SK-N-SH (cell line): ENCODE results near the gene ZNF580. TPM values are rescaled to one million over a fixed set of nuclear protein-coding genes. Genes with fewer than 3 reads are reported as not detected.

Source experiments
- CTCF ChIA-PET: fragments of 300-600, 350-600 bp; formaldehyde crosslinking; extraction: SDS; loops from one replicate; lab custom pipeline; 2021; lab: Yijun Ruan, JAX
- POLR2A ChIA-PET: fragments of 350-600 bp; sonication (Branson Sonifier 250); formaldehyde crosslinking; extraction: SDS; loops from one replicate; lab custom pipeline; 2020; ENCODE audit warnings: antibody characterized with exemption, inconsistent platforms; lab: Yijun Ruan, JAX
- DNase-seq: peaks from one replicate; pipeline ENCODE4 v3.0.0; 2012
- H2AFZ ChIP-seq: fragments of 200-600 bp; sonication (generic); 2 replicates; pipeline ENCODE4 v1.8.1; 2016; ENCODE audit warnings: antibody characterized with exemption, mild to moderate bottlenecking, low read depth
- H3F3A ChIP-seq: fragments of 200-600 bp; sonication (generic); replicated peaks from 2 replicates; pipeline ENCODE3; 2016; ENCODE audit warnings: antibody characterized with exemption, mild to moderate bottlenecking; ENCODE audit not compliant: insufficient read depth
- H3K27ac ChIP-seq, 2 experiments: fragments of 200-500 bp in 1 of 2; fragments of 200-600 bp in 1 of 2; sonication (Bioruptor generic) in 1 of 2; sonication (generic), shearing (Covaris generic) in 1 of 2; 2 replicates each; pipeline versions ENCODE4 v1.5.1 to v1.6.1; 2014 to 2016; ENCODE audit warnings: low read depth in 2 of 2, inconsistent platforms in 1 of 2, low read length in 1 of 2, mild to moderate bottlenecking in 1 of 2, mixed read lengths in 1 of 2
- H3K27me3 ChIP-seq: fragments of 200-600 bp; sonication (generic), shearing (Covaris generic); 2 replicates; pipeline ENCODE4 v1.6.1; 2016; ENCODE audit warnings: mixed run types; ENCODE audit not compliant: insufficient read depth
- H3K36me3 ChIP-seq, 2 experiments: fragments of 200-500 bp in 1 of 2; fragments of 200-600 bp in 1 of 2; sonication (Bioruptor generic) in 1 of 2; sonication (generic) in 1 of 2; replicated peaks in 1 of 2; 2 replicates each; pipeline versions ENCODE3 to v1.5.1; 2014 to 2016; ENCODE audit warnings: low read length in 1 of 2, mild to moderate bottlenecking in 1 of 2; ENCODE audit not compliant: insufficient read depth in 2 of 2, control insufficient read depth in 1 of 2
- H3K4me1 ChIP-seq, 2 experiments: fragments of 200-500 bp in 1 of 2; fragments of 200-600 bp in 1 of 2; sonication (Bioruptor generic) in 1 of 2; sonication (generic), shearing (Covaris generic) in 1 of 2; 2 replicates each; pipeline versions ENCODE4 v1.5.1 to v1.6.1; 2014 to 2016; ENCODE audit warnings: low read depth in 1 of 2, low read length in 1 of 2, mixed run types in 1 of 2; ENCODE audit not compliant: insufficient read depth in 2 of 2, control insufficient read depth in 1 of 2
- H3K4me2 ChIP-seq: fragments of 200-600 bp; sonication (generic), shearing (Covaris generic); 2 replicates; pipeline ENCODE4 v1.6.1; 2017; ENCODE audit warnings: mixed run types
- H3K4me3 ChIP-seq, 2 experiments: fragments of 200-500 bp in 1 of 2; fragments of 200-600 bp in 1 of 2; sonication (Bioruptor generic) in 1 of 2; sonication (generic), shearing (Covaris generic) in 1 of 2; 2 replicates each; pipeline versions ENCODE4 v1.5.1 to v1.8.1; 2014 to 2016; ENCODE audit warnings: low read depth in 2 of 2, inconsistent platforms in 1 of 2, low read length in 1 of 2, mild to moderate bottlenecking in 1 of 2, mixed read lengths in 1 of 2, moderate library complexity in 1 of 2
- H3K79me2 ChIP-seq: fragments of 200-600 bp; sonication (generic); 2 replicates; pipeline ENCODE4 v1.8.1; 2017; ENCODE audit warnings: mild to moderate bottlenecking; ENCODE audit not compliant: insufficient read depth
- H3K9ac ChIP-seq: fragments of 200-600 bp; sonication (generic); 2 replicates; pipeline ENCODE4 v1.6.1; 2017; ENCODE audit warnings: mixed run types
- H3K9me2 ChIP-seq: fragments of 200-600 bp; sonication (generic); 2 replicates; pipeline ENCODE4 v1.6.1; 2017; ENCODE audit warnings: mixed run types
- H3K9me3 ChIP-seq: fragments of 200-600 bp; sonication (generic); 2 replicates; pipeline ENCODE4 v1.6.1; 2017; ENCODE audit warnings: mixed run types, mild to moderate bottlenecking, moderate library complexity
- H4K20me1 ChIP-seq: fragments of 200-600 bp; sonication (generic); 2 replicates; pipeline ENCODE4 v1.6.1; 2017; ENCODE audit warnings: mild to moderate bottlenecking, mixed run types; ENCODE audit not compliant: insufficient read depth
- ELF1 ChIP-seq: IDR thresholded peaks from 2 replicates; pipeline ENCODE4 v1.4.0; 2012
- GATA2 ChIP-seq: sonication (generic); formaldehyde crosslinking; IDR thresholded peaks from 2 replicates; pipeline ENCODE4 v1.5.0; 2020; ENCODE audit warnings: mild to moderate bottlenecking, missing genetic modification reagents
- MEF2A ChIP-seq: IDR thresholded peaks from 2 replicates; pipeline ENCODE4 v1.4.0; 2012; ENCODE audit warnings: low read depth, borderline replicate concordance
- NFIC ChIP-seq: IDR thresholded peaks from 2 replicates; pipeline ENCODE4 v1.4.0; 2012; ENCODE audit warnings: borderline replicate concordance
- POLR2AphosphoS5 ChIP-seq: IDR thresholded peaks from 2 replicates; pipeline ENCODE4 v1.6.1; 2012; ENCODE audit warnings: low read depth, low read length
- RFX5 ChIP-seq: IDR thresholded peaks from 2 replicates; pipeline ENCODE4 v1.6.1; 2012; ENCODE audit warnings: mild to moderate bottlenecking, improper control_type of control experiment, low read length
- RXRA ChIP-seq: IDR thresholded peaks from 2 replicates; pipeline ENCODE4 v1.4.0; 2012; ENCODE audit warnings: low read depth, mild to moderate bottlenecking, borderline replicate concordance
- TAF1 ChIP-seq: IDR thresholded peaks from 2 replicates; pipeline ENCODE4 v1.6.1; 2012; ENCODE audit warnings: low read depth, mild to moderate bottlenecking, low read length, moderate library complexity, borderline replicate concordance
- TEAD4 ChIP-seq: IDR thresholded peaks from 2 replicates; pipeline ENCODE4 v1.4.0; 2012; ENCODE audit warnings: mild to moderate bottlenecking, borderline replicate concordance; ENCODE audit not compliant: insufficient read depth
- YY1 ChIP-seq: IDR thresholded peaks from 2 replicates; pipeline ENCODE4 v1.4.0; 2012; ENCODE audit warnings: low read depth, mild to moderate bottlenecking
- WGBS: methylation state at CpG from one replicate; pipeline ENCODE4 v1.1.6; 2017; ENCODE audit warnings: low lambda C conversion rate; 5-methylcytosine and 5-hydroxymethylcytosine counted together
- polyA plus RNA-seq, 3 experiments: library from polyadenylated mRNA; depleted of rRNA; stranded (reverse); fragments of >200 nt; gene quantifications; 2 replicates each; pipeline ENCODE4 v1.2.3, GENCODE V29; 2012
- TF ChIP-seq, protein P1 (sequence below): IDR thresholded peaks from 2 replicates; pipeline ENCODE4; 2012
- TF ChIP-seq, protein P2 (sequence below): fragments of 200-600 bp; sonication (generic); IDR thresholded peaks from 2 replicates; pipeline ENCODE4 v1.6.1; 2017; ENCODE audit warnings: antibody characterized with exemption, mild to moderate bottlenecking, moderate library complexity
- TF ChIP-seq, protein P3 (sequence below): IDR thresholded peaks from 2 replicates; pipeline ENCODE4 v1.4.0; 2012; ENCODE audit warnings: low read depth, borderline replicate concordance
- TF ChIP-seq, protein P4 (sequence below): fragments of 150-350 bp; IDR thresholded peaks from 2 replicates; pipeline ENCODE4 v1.6.1; 2017; ENCODE audit warnings: antibody characterized with exemption, low read length, low read depth, borderline replicate concordance

ZNF580 gene
- polyA plus RNA-seq, 1 of the 3 experiments (the other 2 are of a cell fraction), result 21.9 TPM

DNA sequence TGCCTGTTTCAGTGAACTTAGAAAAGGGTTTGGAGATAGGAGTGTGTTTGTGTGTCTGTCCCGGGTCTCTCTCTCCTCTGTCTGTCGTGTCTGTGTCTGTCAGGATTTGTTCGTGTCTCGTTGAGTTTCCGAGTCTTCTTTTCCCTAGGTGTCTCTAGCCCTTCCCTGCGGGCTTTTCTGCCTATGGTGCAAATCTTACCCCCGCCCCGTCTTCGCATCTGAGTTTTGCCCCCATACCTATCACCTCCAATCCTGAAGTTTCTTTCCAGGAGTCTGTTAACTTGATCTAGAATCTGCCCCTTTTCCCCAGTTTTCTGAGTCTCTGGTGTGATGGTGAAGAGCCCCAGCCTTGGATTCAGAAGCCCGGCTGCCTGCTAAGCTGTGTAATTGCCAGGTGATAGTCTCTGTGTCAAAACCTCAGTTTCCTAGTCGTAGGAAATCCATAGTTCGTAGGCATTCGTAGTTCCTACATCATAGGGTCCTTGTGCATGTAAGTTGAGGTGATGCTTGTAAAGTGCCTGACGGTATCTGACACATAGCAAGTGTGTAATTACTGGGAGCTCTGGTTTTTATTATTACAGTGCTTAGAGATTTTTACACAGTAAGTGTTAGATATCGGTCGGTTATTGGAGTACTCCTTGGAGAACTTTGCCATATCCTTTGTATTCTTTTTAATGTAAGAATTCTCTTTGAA, 35.0 kb downstream of the ZNF580 start:
- peaks cover 21 to 42% of the 10 kb centered on the region in 2 experiments for H3K36me3 ChIP-seq
- H4K20me1 ChIP-seq, result peaks cover 78% of the 10 kb centered on the region

DNA sequence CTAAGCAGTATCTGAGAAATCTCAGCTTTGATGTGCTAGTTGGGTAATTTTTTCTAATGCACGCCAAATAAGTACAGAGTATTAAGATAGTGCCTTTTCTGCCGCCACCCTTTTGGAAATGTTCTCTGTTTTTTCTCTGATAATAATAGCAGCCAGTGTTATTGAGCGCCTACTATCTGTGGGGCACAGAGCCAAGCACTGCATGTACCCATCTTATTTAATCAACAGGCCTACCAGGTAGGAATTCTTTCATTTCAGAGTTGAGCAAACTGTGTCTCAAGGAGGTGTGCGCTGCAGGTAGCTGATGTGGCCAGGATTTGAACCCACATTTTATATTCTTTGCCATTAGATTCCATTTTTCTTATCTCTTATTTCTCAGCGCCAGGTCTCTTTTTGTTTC, 35.6 kb downstream of the ZNF580 start:
- H2AFZ ChIP-seq, result no peak overlapping the region
- TF ChIP-seq RFX5 (no peak), RXRA (no peak), MEF2A (no peak), YY1 (no peak), ELF1 (no peak), POLR2AphosphoS5 (no peak), TEAD4 (no peak), NFIC (peak; percentile 47; the same call in 1 of the 2 replicates)
- TF ChIP-seq, protein P1, sequence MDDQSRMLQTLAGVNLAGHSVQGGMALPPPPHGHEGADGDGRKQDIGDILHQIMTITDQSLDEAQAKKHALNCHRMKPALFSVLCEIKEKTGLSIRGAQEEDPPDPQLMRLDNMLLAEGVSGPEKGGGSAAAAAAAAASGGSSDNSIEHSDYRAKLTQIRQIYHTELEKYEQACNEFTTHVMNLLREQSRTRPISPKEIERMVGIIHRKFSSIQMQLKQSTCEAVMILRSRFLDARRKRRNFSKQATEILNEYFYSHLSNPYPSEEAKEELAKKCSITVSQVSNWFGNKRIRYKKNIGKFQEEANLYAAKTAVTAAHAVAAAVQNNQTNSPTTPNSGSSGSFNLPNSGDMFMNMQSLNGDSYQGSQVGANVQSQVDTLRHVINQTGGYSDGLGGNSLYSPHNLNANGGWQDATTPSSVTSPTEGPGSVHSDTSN, result no peak
- TF ChIP-seq, protein P2, sequence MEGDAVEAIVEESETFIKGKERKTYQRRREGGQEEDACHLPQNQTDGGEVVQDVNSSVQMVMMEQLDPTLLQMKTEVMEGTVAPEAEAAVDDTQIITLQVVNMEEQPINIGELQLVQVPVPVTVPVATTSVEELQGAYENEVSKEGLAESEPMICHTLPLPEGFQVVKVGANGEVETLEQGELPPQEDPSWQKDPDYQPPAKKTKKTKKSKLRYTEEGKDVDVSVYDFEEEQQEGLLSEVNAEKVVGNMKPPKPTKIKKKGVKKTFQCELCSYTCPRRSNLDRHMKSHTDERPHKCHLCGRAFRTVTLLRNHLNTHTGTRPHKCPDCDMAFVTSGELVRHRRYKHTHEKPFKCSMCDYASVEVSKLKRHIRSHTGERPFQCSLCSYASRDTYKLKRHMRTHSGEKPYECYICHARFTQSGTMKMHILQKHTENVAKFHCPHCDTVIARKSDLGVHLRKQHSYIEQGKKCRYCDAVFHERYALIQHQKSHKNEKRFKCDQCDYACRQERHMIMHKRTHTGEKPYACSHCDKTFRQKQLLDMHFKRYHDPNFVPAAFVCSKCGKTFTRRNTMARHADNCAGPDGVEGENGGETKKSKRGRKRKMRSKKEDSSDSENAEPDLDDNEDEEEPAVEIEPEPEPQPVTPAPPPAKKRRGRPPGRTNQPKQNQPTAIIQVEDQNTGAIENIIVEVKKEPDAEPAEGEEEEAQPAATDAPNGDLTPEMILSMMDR, result peak; percentile 29
- ChIA-PET CTCF (interaction anchor here (1.0 kb wide), 1 partner anchor 22 kb away, joined by 4 read pairs; no protein-coding TSS in a partner anchor), POLR2A (no interaction called here)
- peaks cover 28% of the 10 kb centered on the region for H3F3A ChIP-seq
- peaks cover 78% of the 10 kb centered on the region for H4K20me1 ChIP-seq
- H3K79me2 ChIP-seq, result peaks cover 92% of the 10 kb centered on the region
- peaks cover 27 to 47% of the 10 kb centered on the region in 2 experiments for H3K36me3 ChIP-seq
- no peaks in the 10 kb centered on the region for H3K27me3 ChIP-seq
- H3K9me2 ChIP-seq, result no peaks in the 10 kb centered on the region
- WGBS, result 68% methylated on average over 5 of the region's 5 CpGs
- no peak for DNase-seq
- no peaks in the 10 kb centered on the region for H3K9me3 ChIP-seq
- H3K4me2 ChIP-seq, result peak overlapping the region; percentile 97
- H3K9ac ChIP-seq, result peak overlapping the region; percentile 87
- H3K27ac ChIP-seq, result no peak overlapping the region
- peaks cover 7 to 28% of the 10 kb centered on the region in 2 experiments; a peak in 3 of 4 replicates for H3K4me1 ChIP-seq
- H3K4me3 ChIP-seq, result peak overlapping the region; percentile 74 to 96

More for the DNA sequence above, 35.0 kb downstream of the ZNF580 start:
- H3K27me3 ChIP-seq, result no peaks in the 10 kb centered on the region
- ChIA-PET POLR2A (no interaction called here), CTCF (interaction anchor here (1.0 kb wide), 1 partner anchor 22 kb away, joined by 4 read pairs; no protein-coding TSS in a partner anchor)
- H3K4me2 ChIP-seq, result peak overlapping the region; percentile 97
- no peaks in the 10 kb centered on the region for H3K9me2 ChIP-seq
- peak overlapping the region; percentile 87 for H3K9ac ChIP-seq
- WGBS, result 13% methylated on average over 16 of the region's 16 CpGs
- H3F3A ChIP-seq, result peaks cover 32% of the 10 kb centered on the region
- H3K4me1 ChIP-seq, result peaks cover 7 to 28% of the 10 kb centered on the region in 2 experiments; a peak in 3 of 4 replicates
- no peak overlapping the region for H2AFZ ChIP-seq
- no peaks in the 10 kb centered on the region for H3K9me3 ChIP-seq
- H3K4me3 ChIP-seq, result peak overlapping the region; percentile 74 to 96
- peak overlapping the region; percentile 74 to 84; a peak in 3 of 4 replicates for H3K27ac ChIP-seq
- DNase-seq, result no peak
- peaks cover 91% of the 10 kb centered on the region for H3K79me2 ChIP-seq
- TF ChIP-seq, protein P3, sequence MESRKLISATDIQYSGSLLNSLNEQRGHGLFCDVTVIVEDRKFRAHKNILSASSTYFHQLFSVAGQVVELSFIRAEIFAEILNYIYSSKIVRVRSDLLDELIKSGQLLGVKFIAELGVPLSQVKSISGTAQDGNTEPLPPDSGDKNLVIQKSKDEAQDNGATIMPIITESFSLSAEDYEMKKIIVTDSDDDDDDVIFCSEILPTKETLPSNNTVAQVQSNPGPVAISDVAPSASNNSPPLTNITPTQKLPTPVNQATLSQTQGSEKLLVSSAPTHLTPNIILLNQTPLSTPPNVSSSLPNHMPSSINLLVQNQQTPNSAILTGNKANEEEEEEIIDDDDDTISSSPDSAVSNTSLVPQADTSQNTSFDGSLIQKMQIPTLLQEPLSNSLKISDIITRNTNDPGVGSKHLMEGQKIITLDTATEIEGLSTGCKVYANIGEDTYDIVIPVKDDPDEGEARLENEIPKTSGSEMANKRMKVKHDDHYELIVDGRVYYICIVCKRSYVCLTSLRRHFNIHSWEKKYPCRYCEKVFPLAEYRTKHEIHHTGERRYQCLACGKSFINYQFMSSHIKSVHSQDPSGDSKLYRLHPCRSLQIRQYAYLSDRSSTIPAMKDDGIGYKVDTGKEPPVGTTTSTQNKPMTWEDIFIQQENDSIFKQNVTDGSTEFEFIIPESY, result no peak
- TF ChIP-seq NFIC (no peak), GATA2 (CRISPR knock-in tag) (no peak), TAF1 (no peak)
- TF ChIP-seq, protein P4, sequence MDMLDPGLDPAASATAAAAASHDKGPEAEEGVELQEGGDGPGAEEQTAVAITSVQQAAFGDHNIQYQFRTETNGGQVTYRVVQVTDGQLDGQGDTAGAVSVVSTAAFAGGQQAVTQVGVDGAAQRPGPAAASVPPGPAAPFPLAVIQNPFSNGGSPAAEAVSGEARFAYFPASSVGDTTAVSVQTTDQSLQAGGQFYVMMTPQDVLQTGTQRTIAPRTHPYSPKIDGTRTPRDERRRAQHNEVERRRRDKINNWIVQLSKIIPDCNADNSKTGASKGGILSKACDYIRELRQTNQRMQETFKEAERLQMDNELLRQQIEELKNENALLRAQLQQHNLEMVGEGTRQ, result no peak
